Upper lobe of left lung (tissue), 6 donors: Measurements from ENCODE around the gene NOL4L. TPM values are rescaled to one million over a fixed set of nuclear protein-coding genes. Genes with fewer than 3 reads are reported as not detected.

Experiments used
- ATAC-seq, 2 donors: fragments of 200-7000 bp; cut with Tn5 transposase; one replicate each; pipeline ENCODE4 v1.9.1; 2022; ENCODE audit warnings: mild to moderate bottlenecking in 2 of 2, moderate library complexity in 2 of 2; ENCODE audit not compliant: low FRiP score in 2 of 2
- DNase-seq, 2 donors: peaks; one replicate each; pipeline ENCODE4 v3.0.0-alpha.2; 2019 to 2020
- H3K27ac ChIP-seq, 4 donors: fragments of 200-600 bp; sonication (generic); one replicate each; pipeline ENCODE4 v1.5.1; 2016 to 2019
- H3K27me3 ChIP-seq, 4 donors: fragments of 200-600 bp; sonication (generic); one replicate each; pipeline ENCODE4 v1.5.1; 2017 to 2019
- H3K36me3 ChIP-seq, 4 donors: fragments of 200-600 bp; sonication (generic); one replicate each; pipeline ENCODE4 v1.5.1; 2016 to 2019
- H3K4me1 ChIP-seq, 4 donors: fragments of 200-600 bp; sonication (generic); one replicate each; pipeline ENCODE4 v1.5.1; 2018 to 2019
- H3K4me3 ChIP-seq, 4 donors: fragments of 200-600 bp; sonication (generic); one replicate each; pipeline ENCODE4 v1.5.1; 2017 to 2019; ENCODE audit warnings: mild to moderate bottlenecking in 2 of 4, moderate library complexity in 1 of 4
- H3K9me3 ChIP-seq, 4 donors: fragments of 200-600 bp; sonication (generic); one replicate each; pipeline ENCODE4 v1.5.1; 2018 to 2019
- CTCF ChIP-seq, 6 experiments: fragments of 450-650 bp in 4 of 6; fragments of 200-600 bp in 2 of 6; sonication (generic) in 2 of 6; IDR thresholded peaks; one replicate each; pipeline ENCODE4 v1.5.1; 2016 to 2019; ENCODE audit warnings: antibody characterized with exemption in 6 of 6
- EP300 ChIP-seq, 4 donors: sonication (generic); formaldehyde crosslinking; IDR thresholded peaks; one replicate each; pipeline ENCODE4 v1.5.1; 2017; ENCODE audit warnings: antibody characterized with exemption in 4 of 4, control low read depth in 2 of 4
- POLR2A ChIP-seq, 4 donors: fragments of 450-650 bp; IDR thresholded peaks; one replicate each; pipeline ENCODE4 v1.5.1; 2016 to 2017; ENCODE audit warnings: antibody characterized with exemption in 4 of 4, mild to moderate bottlenecking in 2 of 4
- POLR2AphosphoS5 ChIP-seq, 2 donors: sonication (generic); formaldehyde crosslinking; IDR thresholded peaks; one replicate each; pipeline ENCODE4 v1.5.1; 2017; ENCODE audit warnings: antibody characterized with exemption in 2 of 2
- whole genome bisulfite sequencing, 2 donors: methylation state at CpG; one replicate each; pipeline ENCODE4 v1.1.5; 2017 to 2018; 5-methylcytosine and 5-hydroxymethylcytosine counted together
- total RNA-seq, 6 donors: library from RNA; depleted of rRNA in 4 of 6; stranded (reverse); fragments of >200 nt in 4 of 6; gene quantifications; one replicate each; pipeline versions ENCODE4 v1.1.0 to v1.2.1, GENCODE V29; 2016 to 2021
- donor health status: DM: no; HTN: no; CAD: no; lungs with moderate emphysema.
- donor health status: DM: no; HTN: yes; CAD: no; lungs with severe emphysema.

NOL4L gene
- total RNA-seq, 6 donors from 2014 or later, result 13.4 to 40.2 (median 19.0) TPM

GRCh38 chr20:32544260-32544722, 40.8 kb downstream of the NOL4L start:
- Histone ChIP-seq H3K27me3 (no peaks in the 10 kb centered on the region), H3K36me3 (no peaks in the 10 kb centered on the region), H3K9me3 (no peaks in the 10 kb centered on the region), H3K27ac (no peak overlapping the region), H3K4me3 (no peak overlapping the region), H3K4me1 (peaks cover 0 to 3% (median under 1%) of the 10 kb centered on the region in 4 donors)
- no peak for TF ChIP-seq EP300 (IDR thresholded peaks at IDR 0.05)
- no peak for TF ChIP-seq CTCF (IDR thresholded peaks at IDR 0.05)
- no peak for TF ChIP-seq POLR2A (IDR thresholded peaks at IDR 0.05)
- TF ChIP-seq POLR2AphosphoS5 (IDR thresholded peaks at IDR 0.05), result no peak
- ATAC-seq (no peak), DNase-seq (no peak)
- 91 to 92% methylated on average over 5 of the region's 5 CpGs for WGBS, 2 donors

DNA sequence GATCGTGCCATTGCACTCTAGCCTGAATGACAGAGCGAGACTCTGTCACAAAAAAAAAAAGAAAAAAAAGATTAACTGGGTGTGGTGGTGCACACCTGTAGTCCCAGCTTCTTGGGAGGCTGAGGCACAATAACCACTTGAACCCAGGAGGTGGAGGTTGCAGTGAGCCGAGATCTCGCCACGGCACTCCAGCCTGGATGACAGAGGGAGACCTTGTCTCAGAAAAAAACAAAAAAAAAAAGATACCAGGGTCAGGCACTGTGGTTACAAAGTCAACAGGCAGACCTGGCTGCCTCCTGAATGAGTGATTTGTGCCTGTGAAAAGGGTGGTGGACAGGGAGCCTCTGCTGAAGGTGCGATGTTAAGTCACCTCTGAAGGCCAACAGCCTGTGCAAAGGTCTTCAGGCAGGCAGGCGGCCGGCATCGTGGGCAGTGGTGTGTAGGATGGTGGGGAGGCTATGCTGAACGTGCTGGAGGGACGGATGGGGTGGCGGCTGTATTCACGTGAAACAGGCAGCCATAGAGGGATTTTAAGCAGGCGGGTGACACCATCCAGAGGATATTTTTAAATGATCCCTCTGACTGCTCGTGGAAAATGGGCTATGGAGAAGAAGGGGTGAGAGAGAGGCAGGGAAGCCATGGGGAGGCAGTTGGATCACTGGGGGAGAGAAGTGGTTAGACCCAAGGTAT, 41.4 kb downstream of the NOL4L start:
- Histone ChIP-seq H3K4me1 (peaks cover 2 to 9% (median 6%) of the 10 kb centered on the region in 4 donors), H3K36me3 (no peaks in the 10 kb centered on the region), H3K27ac (no peak overlapping the region), H3K9me3 (no peaks in the 10 kb centered on the region), H3K27me3 (no peaks in the 10 kb centered on the region), H3K4me3 (no peak overlapping the region)
- TF ChIP-seq POLR2AphosphoS5 (IDR thresholded peaks at IDR 0.05) (no peak), EP300 (IDR thresholded peaks at IDR 0.05) (no peak), CTCF (IDR thresholded peaks at IDR 0.05) (no peak), POLR2A (IDR thresholded peaks at IDR 0.05) (no peak)
- 92 to 95% methylated on average over 15 of the region's 15 CpGs for WGBS, 2 donors
- ATAC-seq (no peak), DNase-seq (no peak)

GRCh38 chr20:32542259-32542615, 42.9 kb downstream of the NOL4L start:
- Histone ChIP-seq H3K27ac (no peak overlapping the region), H3K36me3 (no peaks in the 10 kb centered on the region), H3K4me1 (peaks cover 11 to 22% (median 18%) of the 10 kb centered on the region in 4 donors), H3K9me3 (no peaks in the 10 kb centered on the region), H3K27me3 (no peaks in the 10 kb centered on the region), H3K4me3 (no peak overlapping the region)
- 95 to 96% methylated on average over 6 of the region's 6 CpGs for WGBS, 2 donors
- ATAC-seq (no peak), DNase-seq (no peak)
- TF ChIP-seq EP300 (IDR thresholded peaks at IDR 0.05) (no peak), POLR2AphosphoS5 (IDR thresholded peaks at IDR 0.05) (no peak), CTCF (IDR thresholded peaks at IDR 0.05) (no peak), POLR2A (IDR thresholded peaks at IDR 0.05) (no peak)

- Histone ChIP-seq H3K9me3 (no peaks in the 10 kb centered on the region), H3K4me1 (peaks cover 14 to 27% (median 23%) of the 10 kb centered on the region in 4 donors), H3K4me3 (no peak overlapping the region), H3K36me3 (no peaks in the 10 kb centered on the region), H3K27me3 (no peaks in the 10 kb centered on the region), H3K27ac (no peak overlapping the region)
- ATAC-seq, result no peak
- 91 to 93% methylated on average over 15 to 17 of the region's 21 CpGs for WGBS, 2 donors
- DNase-seq, result peak in 1 of 2 donors; percentile 69
- TF ChIP-seq POLR2AphosphoS5 (IDR thresholded peaks at IDR 0.05), result no peak
- TF ChIP-seq POLR2A (IDR thresholded peaks at IDR 0.05), result no peak
- no peak for TF ChIP-seq CTCF (IDR thresholded peaks at IDR 0.05)
- no peak for TF ChIP-seq EP300 (IDR thresholded peaks at IDR 0.05)
Measured at GRCh38 chr20:32541323-32542258, 43.5 kb downstream of the NOL4L start.
